Measurements from ENCODE around the gene MSMP.

- TF ChIP-seq IRF2 (CRISPR knock-in tag; IDR thresholded peaks at IDR 0.05; ENCODE audit: borderline replicate concordance, low read depth) (no peak), FOXJ3 (CRISPR knock-in tag; IDR thresholded peaks at IDR 0.05; ENCODE audit: borderline replicate concordance) (no peak), ZNF121 (CRISPR knock-in tag; IDR thresholded peaks at IDR 0.05) (no peak), CREM (CRISPR knock-in tag; IDR thresholded peaks at IDR 0.05) (no peak), MXD4 (CRISPR knock-in tag; IDR thresholded peaks at IDR 0.05; ENCODE audit: borderline replicate concordance) (no peak), ETV6 (CRISPR knock-in tag; IDR thresholded peaks at IDR 0.05) (no peak; the same call in 1 of the 2 replicates), SP1 (CRISPR knock-in tag; conservative IDR thresholded peaks at IDR 0.05) (no peak), NR3C1 (CRISPR knock-in tag; conservative IDR thresholded peaks at IDR 0.05; ENCODE audit: low read depth) (no peak), ZNF281 (CRISPR knock-in tag; IDR thresholded peaks at IDR 0.05) (no peak)
- TF ChIP-seq, protein P1, sequence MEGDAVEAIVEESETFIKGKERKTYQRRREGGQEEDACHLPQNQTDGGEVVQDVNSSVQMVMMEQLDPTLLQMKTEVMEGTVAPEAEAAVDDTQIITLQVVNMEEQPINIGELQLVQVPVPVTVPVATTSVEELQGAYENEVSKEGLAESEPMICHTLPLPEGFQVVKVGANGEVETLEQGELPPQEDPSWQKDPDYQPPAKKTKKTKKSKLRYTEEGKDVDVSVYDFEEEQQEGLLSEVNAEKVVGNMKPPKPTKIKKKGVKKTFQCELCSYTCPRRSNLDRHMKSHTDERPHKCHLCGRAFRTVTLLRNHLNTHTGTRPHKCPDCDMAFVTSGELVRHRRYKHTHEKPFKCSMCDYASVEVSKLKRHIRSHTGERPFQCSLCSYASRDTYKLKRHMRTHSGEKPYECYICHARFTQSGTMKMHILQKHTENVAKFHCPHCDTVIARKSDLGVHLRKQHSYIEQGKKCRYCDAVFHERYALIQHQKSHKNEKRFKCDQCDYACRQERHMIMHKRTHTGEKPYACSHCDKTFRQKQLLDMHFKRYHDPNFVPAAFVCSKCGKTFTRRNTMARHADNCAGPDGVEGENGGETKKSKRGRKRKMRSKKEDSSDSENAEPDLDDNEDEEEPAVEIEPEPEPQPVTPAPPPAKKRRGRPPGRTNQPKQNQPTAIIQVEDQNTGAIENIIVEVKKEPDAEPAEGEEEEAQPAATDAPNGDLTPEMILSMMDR (IDR thresholded peaks at IDR 0.05): no peak
- TF ChIP-seq, protein P2, sequence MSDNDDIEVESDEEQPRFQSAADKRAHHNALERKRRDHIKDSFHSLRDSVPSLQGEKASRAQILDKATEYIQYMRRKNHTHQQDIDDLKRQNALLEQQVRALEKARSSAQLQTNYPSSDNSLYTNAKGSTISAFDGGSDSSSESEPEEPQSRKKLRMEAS (CRISPR knock-in tag; IDR thresholded peaks at IDR 0.05): no peak
- TF ChIP-seq, protein P3, sequence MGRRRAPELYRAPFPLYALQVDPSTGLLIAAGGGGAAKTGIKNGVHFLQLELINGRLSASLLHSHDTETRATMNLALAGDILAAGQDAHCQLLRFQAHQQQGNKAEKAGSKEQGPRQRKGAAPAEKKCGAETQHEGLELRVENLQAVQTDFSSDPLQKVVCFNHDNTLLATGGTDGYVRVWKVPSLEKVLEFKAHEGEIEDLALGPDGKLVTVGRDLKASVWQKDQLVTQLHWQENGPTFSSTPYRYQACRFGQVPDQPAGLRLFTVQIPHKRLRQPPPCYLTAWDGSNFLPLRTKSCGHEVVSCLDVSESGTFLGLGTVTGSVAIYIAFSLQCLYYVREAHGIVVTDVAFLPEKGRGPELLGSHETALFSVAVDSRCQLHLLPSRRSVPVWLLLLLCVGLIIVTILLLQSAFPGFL (CRISPR knock-in tag; IDR thresholded peaks at IDR 0.05; ENCODE audit: borderline replicate concordance): no peak
- TF ChIP-seq, protein P4, sequence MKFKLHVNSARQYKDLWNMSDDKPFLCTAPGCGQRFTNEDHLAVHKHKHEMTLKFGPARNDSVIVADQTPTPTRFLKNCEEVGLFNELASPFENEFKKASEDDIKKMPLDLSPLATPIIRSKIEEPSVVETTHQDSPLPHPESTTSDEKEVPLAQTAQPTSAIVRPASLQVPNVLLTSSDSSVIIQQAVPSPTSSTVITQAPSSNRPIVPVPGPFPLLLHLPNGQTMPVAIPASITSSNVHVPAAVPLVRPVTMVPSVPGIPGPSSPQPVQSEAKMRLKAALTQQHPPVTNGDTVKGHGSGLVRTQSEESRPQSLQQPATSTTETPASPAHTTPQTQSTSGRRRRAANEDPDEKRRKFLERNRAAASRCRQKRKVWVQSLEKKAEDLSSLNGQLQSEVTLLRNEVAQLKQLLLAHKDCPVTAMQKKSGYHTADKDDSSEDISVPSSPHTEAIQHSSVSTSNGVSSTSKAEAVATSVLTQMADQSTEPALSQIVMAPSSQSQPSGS (CRISPR knock-in tag; IDR thresholded peaks at IDR 0.05; ENCODE audit: borderline replicate concordance, low read depth): no peak
Observed at GRCh38 chr9:35731415-35732184, 22.5 kb downstream of the MSMP start.

All from WTC11 (cell line).